CD4-positive, alpha-beta T cell treated with Interleukin-15 for 1 hour (primary cell): ENCODE data around the gene TADA2A.
"Not testable (repeated sequence)": the region's sequence is repeated elsewhere in the genome, so short reads cannot be mapped to it uniquely, and the experiment has no call there.

Experiments
- DNase-seq: peaks from one replicate; pipeline ENCODE4 v3.0.0-alpha.2; 2020

TADA2A gene

DNA sequence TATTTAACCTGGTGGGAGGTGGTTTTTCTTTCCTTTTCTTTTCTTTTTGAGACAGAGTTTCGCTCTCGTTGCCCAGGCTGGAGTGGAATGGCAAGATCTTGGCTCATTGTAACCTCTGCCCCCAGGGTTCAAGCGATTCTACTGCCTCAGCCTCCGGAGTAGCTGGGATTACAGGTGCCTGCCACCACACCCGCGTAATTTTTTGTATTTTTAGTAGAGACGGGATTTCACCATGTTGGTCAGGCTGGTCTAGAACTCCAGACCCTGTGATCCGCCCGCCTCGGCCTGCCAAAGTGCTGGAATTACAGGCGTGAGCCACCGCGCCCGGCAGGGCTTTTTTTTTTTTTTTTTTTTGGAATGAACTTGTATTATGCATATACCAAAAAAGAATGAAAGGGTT lies 1.2 kb upstream of the TADA2A start:
- DNase-seq = not testable (repeated sequence)

DNA sequence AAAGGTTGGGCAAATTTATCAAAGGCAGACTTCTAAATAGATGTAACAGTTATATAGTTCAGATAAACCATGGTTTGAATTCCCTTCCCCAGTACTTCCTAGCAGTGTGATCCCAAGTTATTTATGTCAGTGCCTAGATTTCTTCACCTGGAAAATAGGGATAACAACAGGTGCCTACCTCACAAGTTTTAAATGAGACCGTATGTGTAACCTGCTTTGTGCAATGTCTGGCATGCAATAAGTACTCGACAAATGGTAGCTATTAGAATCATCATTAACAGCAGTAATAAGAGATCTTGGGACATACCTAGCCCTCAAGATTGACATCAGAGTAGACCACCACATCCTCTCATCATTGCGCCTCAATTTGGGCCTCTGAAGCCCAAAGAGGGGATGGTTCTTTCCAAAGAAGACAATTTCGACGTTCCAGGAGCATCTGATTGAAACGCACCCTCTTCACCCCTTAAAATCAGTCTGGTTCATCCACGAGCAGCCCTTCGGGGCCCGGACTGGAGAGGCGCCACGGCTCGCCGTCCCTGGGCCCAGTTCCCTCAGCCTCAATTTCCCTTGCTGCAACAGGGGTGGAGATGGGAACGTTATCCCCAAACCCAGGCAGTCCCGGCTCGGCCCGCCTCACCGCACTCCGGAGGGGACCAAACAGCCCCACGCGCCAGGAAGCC lies 591 bp upstream of the TADA2A start:
- no peak for DNase-seq

DNA sequence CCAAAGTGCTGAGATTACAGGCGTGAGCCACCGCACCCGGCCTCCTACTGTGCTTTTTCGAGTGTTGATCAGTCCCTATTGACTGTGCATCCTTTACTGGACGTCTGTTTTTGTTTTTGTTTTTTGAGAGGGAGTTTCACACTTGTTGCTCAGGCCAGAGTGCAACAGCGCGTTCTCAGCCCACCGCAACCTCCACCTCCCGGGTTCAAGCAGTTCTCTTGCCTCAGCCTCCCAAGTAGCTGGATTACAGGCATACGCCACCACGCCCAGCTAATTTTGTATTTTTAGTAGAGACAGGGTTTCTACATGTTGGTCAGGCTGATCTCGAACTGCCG lies 1.4 kb downstream of the TADA2A start:
- DNase-seq = not testable (repeated sequence)

DNA sequence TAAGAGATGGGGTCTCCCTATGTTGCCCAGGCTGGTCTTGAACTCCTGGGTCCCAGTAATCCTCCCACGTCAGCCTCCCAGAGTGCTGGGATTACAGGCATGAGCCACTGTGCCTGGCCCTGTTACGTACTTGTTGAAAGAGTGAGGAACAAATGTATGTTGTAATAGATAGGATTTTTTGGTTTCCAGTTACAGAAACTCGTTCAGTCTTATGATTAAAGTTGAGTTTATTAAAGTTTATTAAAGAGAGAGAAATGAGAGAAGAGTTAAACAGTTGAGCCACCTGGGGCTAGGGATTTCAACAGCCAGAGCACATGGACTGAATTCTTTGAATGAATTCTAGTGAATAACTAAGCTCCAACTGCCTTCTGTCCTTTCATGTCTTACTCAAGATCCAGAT lies 3.7 kb downstream of the TADA2A start:
- DNase-seq = no peak

DNA sequence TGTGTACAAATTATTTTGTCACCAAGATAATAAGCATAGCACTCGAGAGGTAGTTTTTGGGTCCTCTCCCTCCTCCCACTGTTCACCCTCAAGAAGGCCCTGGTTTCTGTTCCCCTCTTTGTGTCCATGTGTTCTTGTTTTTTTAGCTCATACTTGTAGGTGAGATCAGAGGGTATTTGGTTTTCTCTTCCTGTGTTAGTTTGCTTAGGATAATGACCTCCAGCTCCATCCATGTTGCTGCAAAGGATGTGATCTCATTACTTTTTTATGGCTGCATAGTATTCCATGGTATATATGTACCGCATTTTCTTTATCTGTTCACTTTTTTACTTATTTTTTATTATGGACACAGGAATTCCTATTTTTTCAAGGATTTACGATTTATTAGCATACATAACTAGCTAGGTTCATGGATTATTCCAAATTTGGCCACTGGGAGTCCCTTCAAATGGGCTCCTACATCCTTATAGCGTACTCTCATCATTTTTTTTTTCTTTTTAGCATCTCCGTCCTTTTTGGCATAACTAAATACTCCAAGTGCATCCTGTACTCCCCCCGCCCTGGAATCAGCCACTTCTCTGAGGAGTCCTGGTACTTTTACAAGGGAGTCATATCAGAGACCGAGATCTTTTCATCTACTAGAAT lies 7.3 kb downstream of the TADA2A start:
- no peak for DNase-seq

DNA sequence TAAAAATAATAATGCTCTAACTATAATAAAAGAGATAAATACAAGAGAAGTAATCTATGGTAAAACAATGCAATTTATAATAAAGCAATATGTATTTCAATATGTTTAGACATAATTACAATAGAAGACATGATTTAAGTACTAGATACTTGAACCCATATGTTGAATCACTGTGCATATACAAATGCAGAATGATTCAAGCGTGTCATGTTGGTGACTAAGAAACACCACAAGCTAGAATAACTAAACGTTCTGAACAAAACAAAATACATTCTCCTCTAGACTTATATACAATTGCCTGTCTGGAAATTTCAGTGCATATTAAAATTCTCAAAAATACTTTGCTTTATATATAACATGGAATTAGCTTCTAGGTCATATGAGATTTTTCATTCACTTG lies 11.2 kb downstream of the TADA2A start:
- DNase-seq = no peak

DNA sequence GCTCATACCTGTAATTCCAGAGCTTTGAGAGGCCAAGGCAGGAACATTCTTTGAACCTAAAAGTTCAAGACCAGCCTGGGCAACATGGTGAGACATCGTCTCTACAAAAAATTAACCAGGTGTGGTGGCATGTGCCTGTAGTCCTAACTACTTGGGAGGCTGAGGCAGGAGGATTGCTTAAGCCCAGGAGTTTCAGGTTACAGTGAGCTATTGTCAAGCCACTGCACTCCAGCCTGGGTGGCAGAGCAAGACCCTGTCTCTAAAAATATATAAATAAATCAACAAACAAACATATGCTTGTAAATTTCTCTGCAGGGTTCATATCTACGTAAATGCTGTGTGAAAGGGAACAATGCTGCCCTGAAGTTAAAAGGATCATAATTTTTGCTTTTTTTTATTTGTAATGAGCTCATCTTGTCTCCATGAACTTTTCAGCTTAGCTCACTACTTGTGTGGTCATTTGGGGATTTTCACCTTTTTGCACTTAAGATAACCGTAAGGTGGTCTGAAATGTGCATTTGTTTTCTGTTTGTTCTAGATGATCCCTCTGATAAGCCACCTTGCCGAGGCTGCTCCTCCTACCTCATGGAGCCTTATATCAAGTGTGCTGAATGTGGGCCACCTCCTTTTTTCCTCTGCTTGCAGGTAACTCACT lies 16.4 kb downstream of the TADA2A start:
- DNase-seq = no peak

DNA sequence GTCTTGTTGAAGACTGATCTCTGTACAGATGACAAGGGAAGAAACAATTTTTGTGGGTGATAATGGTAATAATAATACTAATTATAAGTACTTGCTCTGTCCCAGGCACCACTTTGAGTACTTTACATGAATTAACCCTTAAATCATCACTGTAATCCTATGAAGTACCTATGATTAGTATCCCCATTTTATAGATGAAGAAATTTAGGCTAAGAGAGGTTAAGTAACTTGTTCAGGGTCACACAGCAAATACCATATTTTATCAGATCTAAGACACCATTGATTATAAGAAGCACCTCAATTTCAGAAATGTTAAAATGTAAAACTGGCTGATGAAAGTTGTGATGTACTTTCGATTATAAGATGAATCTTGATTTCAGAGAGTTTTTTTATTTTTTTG lies 18.6 kb downstream of the TADA2A start:
- no peak for DNase-seq

DNA sequence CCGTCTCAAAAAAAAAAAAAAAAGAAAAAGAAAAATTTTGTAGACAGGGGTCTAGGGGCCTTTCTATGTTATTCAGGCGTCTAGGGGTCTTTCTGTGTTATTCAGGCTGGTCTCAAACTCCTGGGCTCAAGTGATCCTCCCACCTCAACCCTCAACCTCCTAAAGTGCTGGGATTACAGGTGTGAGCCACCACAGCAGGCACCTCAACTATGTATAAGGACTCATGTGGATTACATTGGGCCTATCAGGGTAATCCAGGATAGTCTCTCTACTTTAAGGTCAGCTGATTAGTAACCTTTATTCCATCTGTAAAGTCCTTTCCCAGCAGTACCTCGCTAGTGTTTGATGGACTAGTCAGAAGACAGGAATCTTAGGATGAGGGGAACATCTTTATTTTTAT lies 22.4 kb downstream of the TADA2A start:
- no peak for DNase-seq

DNA sequence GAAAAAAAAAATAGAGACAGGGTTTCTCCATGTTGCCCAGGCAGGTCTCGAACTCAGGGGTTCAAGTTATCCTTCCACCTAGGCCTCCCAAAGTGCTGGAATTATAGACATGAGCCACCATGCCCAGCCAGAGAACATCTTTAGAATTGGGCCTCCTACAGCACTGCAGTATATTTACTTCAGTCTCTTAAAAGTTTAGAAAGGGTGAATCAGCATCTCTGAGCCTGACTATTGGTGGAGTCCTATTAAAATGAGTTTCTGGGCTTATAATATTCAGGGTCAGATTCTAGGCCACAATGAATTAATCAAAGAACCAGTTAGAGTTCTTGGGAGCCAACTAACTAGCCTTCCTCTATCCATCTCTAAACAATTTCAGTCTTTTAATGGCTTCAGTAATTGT lies 22.8 kb downstream of the TADA2A start:
- DNase-seq = no peak

DNA sequence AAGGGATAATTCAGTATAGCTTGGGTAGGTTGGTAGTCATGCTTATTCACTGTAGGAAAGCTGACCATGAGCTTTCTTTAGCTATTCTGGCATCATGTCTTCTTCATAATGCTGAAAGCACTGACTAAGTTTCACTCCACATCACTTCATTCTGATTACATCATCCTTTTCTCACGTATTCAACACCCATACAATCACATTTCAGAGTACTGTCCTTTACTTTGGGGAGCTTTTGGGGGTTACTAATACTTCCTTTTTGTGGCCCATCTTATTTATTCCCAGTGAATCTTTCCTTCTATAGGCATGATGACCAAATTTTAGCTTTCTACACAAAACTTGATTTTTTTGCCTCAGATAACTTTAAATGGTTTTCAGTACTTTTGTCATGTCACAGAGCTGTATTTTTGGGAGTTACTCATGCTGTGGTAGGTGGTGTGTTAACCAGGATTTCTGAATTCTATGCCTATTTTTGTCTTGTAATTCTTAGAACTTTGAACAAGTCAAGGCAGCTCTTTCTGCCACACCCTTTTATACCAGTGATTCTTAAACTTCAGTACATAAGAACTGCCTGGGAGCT lies 23.5 kb downstream of the TADA2A start:
- DNase-seq = no peak

DNA sequence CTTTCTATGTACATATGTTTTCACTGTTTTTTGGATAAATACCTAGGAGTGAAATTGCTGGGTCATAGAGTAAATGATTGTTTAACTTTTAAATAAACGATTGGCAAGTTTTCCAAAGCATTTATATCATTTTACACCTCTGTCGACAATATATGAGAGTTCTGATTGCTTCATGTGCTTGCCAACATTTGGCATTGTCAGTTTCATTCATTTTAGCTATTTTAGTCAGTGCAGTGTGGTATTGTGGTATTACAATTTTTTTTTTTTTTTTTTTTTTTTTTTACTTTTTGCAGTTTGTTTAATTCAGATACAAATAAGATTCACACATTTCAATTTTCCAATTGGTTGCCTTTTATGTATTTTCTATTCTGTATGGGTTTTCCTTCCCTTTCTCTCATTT lies 26.0 kb downstream of the TADA2A start:
- DNase-seq = no peak

DNA sequence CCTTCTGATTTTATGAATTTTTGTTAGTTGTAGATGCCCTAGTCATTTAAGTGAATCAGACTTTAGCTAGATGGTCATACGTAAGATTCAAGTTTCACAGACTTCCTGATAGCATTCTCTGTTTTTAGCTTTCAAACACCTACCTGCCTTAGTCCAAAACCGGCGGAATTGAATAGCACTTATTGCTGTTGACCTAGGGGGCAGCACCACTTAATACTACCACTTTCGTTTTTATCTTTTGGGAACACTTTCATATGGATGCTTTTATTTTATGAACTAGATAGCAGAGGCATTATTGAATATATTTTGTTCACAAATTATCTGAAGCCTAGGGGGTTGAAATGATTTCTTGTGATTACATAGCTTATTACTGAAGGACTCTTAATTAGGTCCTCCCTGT lies 31.5 kb downstream of the TADA2A start:
- no peak for DNase-seq

DNA sequence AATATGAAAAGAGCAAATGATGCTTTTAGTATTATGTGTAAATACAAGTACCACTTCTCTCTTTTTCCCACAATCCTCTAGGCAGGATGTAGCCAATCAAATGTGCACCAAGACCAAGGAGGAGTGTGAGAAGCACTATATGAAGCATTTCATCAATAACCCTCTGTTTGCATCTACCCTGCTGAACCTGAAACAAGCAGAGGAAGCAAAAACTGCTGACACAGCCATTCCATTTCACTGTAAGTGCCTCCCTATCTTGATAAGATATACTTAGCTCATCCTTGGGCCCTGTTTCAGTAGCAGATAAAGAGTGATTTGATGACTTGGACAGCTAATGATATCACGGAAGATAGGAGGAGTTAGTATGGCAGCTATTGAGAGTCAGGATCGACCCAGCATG lies 33.7 kb downstream of the TADA2A start:
- no peak for DNase-seq

DNA sequence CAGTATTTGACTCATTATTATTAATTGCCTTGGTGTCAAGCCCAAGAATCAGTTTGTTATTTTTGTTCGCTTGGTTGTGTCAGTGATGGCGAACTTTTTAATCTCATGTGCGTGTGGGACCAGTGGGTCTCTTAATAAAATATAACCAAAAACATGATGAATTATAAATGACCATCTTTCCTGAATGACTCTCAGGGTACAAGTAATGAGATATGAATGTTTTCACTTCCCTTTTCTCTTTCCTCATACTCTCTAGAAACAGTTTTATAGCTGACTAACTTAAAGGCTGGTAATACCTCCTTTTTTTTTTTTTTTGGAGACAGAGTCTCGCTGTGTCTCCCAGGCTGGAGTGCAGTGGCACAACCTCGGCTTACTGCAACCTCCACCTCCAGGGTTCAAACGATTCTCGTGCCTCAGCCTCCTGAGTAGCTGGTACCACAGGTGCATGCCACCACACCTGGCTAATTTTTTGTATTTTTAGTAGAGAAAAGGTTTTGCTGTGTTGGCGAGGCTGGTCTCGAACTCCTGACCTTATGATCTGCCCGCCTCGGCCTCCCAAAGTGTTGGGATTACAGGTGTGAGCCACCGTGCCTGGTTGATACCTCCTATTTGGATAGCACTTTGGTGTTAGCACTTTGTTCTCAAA lies 34.8 kb downstream of the TADA2A start:
- DNase-seq = not testable (repeated sequence)

DNA sequence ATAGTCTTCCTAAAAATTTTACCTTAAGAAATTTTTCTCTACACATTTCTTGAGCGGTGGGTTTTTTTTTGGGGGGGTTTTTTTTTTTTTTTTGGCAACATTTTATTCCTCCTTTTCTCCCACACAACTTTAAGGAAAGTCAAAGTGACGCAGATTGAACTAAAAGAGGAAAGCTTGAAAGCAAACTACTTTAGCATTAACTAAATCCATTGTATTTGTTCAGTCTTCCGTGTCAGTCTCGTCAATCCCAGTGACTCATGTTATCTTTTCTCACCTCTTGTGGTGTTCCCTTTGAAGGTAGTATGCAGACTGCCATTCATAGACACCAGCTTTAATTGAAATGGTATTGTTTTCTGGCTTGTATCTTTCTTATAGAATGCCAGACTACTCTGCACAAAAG lies 39.3 kb downstream of the TADA2A start:
- DNase-seq = no peak

DNA sequence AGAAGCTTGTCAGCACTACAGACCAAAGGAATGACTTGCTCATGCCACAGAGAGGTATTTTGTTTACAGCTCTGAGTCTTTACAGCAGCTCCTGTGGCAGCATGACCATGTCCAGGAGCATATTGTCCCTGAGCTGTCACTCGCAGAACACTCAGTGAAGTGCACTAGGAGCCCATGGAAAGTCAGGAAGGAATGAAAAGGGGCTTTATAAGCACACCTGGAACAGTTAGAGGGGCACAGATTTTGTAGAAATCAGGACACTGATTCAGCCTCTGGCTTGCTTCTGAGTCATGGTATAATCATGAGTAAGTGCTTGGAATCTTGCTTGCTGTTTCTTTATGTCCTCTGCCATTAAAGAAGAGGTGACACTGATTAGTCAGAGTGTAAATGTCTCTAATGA lies 41.0 kb downstream of the TADA2A start:
- no peak for DNase-seq

DNA sequence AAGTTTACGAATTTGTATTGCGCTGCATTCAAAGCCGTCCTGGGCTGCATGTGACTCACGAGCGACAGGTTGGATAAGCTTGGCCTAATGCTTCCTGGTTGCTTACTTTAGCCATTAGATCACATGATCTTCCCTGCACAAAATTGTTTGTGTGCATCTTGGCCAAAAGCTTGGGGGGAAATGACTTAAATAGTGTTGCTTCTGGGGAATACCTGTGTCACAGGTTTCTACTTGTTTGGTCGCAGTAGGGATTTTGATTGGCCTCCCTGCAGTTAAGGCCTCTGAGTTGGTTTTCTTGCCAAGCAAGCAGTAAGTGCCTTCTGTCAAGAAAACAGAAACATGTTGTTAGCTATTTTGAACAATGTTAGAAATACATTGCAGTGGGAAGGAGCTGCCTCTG lies 43.4 kb downstream of the TADA2A start:
- DNase-seq = no peak

DNA sequence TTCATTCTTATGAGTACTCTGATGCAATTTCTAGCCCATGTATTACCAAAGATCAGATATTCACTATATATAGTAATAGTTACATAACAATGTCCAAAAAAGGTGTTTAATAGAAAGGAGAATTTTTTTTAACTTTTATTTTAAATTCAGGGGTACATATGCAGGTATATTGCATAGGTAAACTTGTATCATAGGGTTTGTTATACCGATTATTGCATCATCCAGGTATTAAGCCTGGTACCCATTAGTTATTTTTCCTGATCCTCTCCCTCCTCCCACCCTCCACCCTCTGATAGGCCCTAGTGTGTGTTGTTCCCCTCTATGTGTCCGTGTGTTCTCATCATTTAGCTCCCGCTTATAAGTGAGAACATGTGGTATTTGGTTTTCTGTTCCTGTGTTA lies 51.1 kb downstream of the TADA2A start:
- DNase-seq = not testable (repeated sequence)

DNA sequence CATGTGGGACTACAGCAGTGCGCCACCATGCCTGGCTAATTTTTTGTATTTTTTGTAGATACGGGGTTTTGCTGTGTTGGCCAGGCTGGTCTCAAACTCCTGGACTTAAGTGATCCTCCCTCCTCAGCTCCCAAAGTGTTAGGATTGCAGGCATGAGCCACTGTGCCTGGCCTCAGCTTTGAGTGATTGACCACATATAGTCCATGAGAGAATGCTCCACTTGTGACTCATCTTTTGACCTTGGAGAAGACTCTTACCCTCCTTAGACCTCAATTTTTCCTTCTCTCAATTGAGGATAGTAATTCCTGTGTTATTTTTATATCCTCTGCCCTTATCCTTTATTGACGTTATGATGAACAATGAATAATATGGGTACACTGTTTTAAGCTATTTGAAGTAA lies 52.1 kb downstream of the TADA2A start:
- no peak for DNase-seq

DNA sequence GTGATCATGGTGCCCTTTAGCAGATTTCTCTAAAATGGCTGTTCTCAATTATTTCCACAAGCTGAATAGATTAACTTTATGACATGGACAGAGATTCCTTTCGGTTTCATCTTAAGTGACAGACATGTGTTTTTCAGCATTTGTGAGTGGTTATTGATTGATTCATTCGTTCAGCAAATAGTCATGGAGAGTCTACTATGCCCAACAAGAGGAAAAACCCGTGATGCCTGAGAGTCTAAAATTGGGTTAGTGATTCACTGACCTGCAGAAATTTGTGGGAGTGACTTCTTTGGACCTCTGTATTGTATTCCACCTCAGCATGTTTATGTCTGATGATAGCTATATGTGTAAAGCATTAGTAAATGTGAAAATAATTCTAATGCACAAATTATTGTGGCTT lies 55.0 kb downstream of the TADA2A start:
- no peak for DNase-seq

DNA sequence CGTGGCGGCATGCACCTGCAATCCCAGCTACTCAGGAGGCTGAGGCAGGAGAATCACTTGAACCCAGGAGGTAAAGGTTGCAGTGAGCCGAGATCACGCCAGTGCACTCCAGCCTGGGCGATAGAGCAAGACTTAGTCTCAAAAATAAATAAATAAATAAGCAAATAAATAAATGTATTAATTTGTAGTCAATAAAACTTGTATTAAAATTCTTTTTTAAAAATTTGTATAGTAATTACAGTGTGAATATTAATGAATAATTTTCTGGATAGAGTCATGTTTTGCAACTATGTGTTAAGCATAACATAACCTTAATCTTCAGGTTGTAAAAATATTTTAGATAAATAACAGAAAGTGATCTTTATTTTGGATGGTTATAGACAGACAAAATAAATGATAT lies 55.8 kb downstream of the TADA2A start:
- no peak for DNase-seq

DNA sequence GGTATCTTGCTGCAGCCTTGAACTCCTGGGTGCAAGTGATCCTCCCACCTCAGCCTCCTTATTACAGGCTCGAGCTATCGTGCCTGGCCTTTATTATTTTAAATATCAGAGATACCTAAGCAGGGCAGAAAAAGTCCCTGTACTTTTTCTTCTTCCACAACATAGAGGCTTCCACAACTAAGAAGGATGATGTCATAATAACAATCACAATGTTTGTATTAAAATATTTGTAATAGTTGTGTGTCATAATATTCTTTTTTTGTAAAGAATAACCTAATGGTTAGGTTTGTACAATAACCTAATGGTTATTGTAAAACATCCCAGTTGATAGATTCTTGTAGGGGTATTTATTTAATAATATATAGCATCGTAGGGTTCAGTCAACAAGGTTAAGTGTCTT lies 56.4 kb downstream of the TADA2A start:
- no peak for DNase-seq

DNA sequence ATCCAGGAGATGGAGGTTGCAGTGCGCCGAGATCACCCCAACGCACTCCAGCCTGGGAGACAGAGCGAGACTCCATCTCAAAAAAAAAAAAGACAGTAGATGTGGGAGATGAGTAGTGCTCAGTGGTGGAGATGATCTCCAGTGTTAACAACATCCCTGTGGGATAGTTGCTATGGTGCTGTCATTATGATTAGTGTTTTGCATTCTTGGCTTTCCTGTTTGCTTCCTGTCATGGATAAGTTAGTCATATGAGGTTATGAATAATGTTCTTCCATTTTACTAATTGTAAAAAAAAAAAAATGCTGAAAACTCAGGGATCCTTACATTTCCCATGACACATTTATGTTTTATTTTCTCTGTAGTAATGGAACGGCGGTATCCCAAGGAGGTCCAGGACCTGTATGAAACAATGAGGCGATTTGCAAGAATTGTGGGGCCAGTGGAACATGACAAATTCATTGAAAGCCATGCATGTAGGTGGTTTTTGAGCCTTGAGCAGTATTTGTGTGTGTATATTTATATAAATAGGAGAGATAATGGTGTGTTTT lies 58.5 kb downstream of the TADA2A start:
- no peak for DNase-seq
